HCT116 (cell line): ENCODE data around the gene DIPK1A. TPM values are rescaled to one million over a fixed set of nuclear protein-coding genes. Genes with fewer than 3 reads are reported as not detected.

Experiments used
- ATAC-seq: fragments of 200-7000 bp; cut with Tn5 transposase; 2 replicates; pipeline ENCODE4 v1.9.1; 2020; ENCODE audit warnings: mild to moderate bottlenecking, moderate library complexity
- BruUV-seq: library from RNA; stranded (reverse); fragments of 400-500 nt; replicated peaks from 2 replicates; lab custom pipeline; 2021; lab: Mats Ljungman, UMichigan
- CTCF ChIA-PET: fragments of 300-600 bp; sonication (Branson Sonifier 250); formaldehyde crosslinking; loops from one replicate; lab custom pipeline; 2021; ENCODE audit warnings: antibody characterized with exemption; lab: Charles Lee
- POLR2A ChIA-PET: fragments of 300-600, 350-600 bp; sonication (Branson Sonifier 250); formaldehyde crosslinking; loops from one replicate; lab custom pipeline; 2021; ENCODE audit warnings: antibody characterized with exemption; lab: Charles Lee
- RAD21 ChIA-PET, 2 experiments: fragments of 300-600 bp; sonication (Branson Sonifier 250); formaldehyde crosslinking; loops; one replicate each; lab custom pipeline; 2023; ENCODE audit warnings: low total read pairs in 2 of 2; ENCODE audit not compliant: uncharacterized antibody in 2 of 2, unreplicated experiment in 2 of 2, low non-redundant PET in 1 of 2; lab: Charles Lee
- DNase-seq: peaks from one replicate; pipeline ENCODE4 v3.0.0-alpha.2; 2010; ENCODE audit warnings: low read depth, low spot score
- H2AFZ ChIP-seq: fragments of 200-600 bp; shearing (Covaris generic), sonication (generic); 2 replicates; pipeline ENCODE4 v1.6.1; 2017; ENCODE audit warnings: low read depth, mixed run types, mixed read lengths, antibody characterized with exemption, low read length; ENCODE audit not compliant: poor library complexity, severe bottlenecking
- H3K27ac ChIP-seq: 2 replicates; pipeline ENCODE4 v1.5.1; 2012; ENCODE audit warnings: low read depth, low read length
- H3K27me3 ChIP-seq: fragments of 200-600 bp; sonication (generic); 2 replicates; pipeline ENCODE4 v1.6.1; 2016; ENCODE audit warnings: mixed run types, low read length, mixed read lengths; ENCODE audit not compliant: insufficient read depth
- H3K36me3 ChIP-seq, 2 experiments: fragments of 200-500 bp in 1 of 2; fragments of 200-600 bp in 1 of 2; sonication (Bioruptor generic) in 1 of 2; sonication (generic) in 1 of 2; 2 replicates each; pipeline versions ENCODE4 v1.5.1 to v1.6.1; 2014 to 2016; ENCODE audit warnings: low read length in 2 of 2, inconsistent platforms in 1 of 2, mixed read lengths in 1 of 2, mixed run types in 1 of 2; ENCODE audit not compliant: insufficient read depth in 2 of 2, control insufficient read depth in 1 of 2
- H3K4me1 ChIP-seq, 2 experiments: fragments of 200-600 bp in 1 of 2; sonication (generic) in 1 of 2; 2 replicates each; pipeline versions ENCODE4 v1.5.1 to v1.6.1; 2012 to 2017; ENCODE audit warnings: low read length in 2 of 2, inconsistent platforms in 1 of 2, mild to moderate bottlenecking in 1 of 2, mixed read lengths in 1 of 2, mixed run types in 1 of 2, moderate library complexity in 1 of 2; ENCODE audit not compliant: insufficient read depth in 2 of 2, control insufficient read depth in 1 of 2
- H3K4me2 ChIP-seq: fragments of 200-600 bp; sonication (generic); 2 replicates; pipeline ENCODE4 v1.6.1; 2017; ENCODE audit warnings: mixed run types, low read length, mixed read lengths
- H3K4me3 ChIP-seq, 2 experiments: fragments of 200-600 bp in 1 of 2; sonication (generic) in 1 of 2; replicated peaks in 1 of 2; 2 replicates each; pipeline ENCODE4 v1.5.1; 2011 to 2016; ENCODE audit warnings: low read length in 2 of 2, control low read depth in 1 of 2, low read depth in 1 of 2, mild to moderate bottlenecking in 1 of 2, mixed read lengths in 1 of 2, mixed run types in 1 of 2
- H3K79me2 ChIP-seq: fragments of 200-600 bp; sonication (generic); 2 replicates; pipeline ENCODE4 v1.6.1; 2017; ENCODE audit warnings: mild to moderate bottlenecking, mixed run types, low read length, moderate library complexity, mixed read lengths; ENCODE audit not compliant: insufficient read depth
- H3K9ac ChIP-seq: fragments of 200-600 bp; sonication (generic); 2 replicates; pipeline ENCODE4 v1.6.1; 2016; ENCODE audit warnings: low read length, mixed read lengths
- H3K9me2 ChIP-seq: fragments of 200-600 bp; sonication (generic), shearing (Covaris generic); 2 replicates; pipeline ENCODE4 v1.6.1; 2017; ENCODE audit warnings: mixed run types, mild to moderate bottlenecking, moderate library complexity; ENCODE audit not compliant: insufficient read depth
- H3K9me3 ChIP-seq, 2 experiments: fragments of 200-500 bp in 1 of 2; fragments of 200-600 bp in 1 of 2; sonication (Bioruptor generic) in 1 of 2; sonication (generic) in 1 of 2; 2 replicates each; pipeline ENCODE4 v1.6.1; 2014 to 2017; ENCODE audit warnings: low read length in 2 of 2, mixed read lengths in 2 of 2, inconsistent platforms in 1 of 2, low read depth in 1 of 2, mild to moderate bottlenecking in 1 of 2, mixed run types in 1 of 2, moderate library complexity in 1 of 2; ENCODE audit not compliant: control insufficient read depth in 1 of 2, insufficient read depth in 1 of 2
- H4K20me1 ChIP-seq: fragments of 200-600 bp; sonication (generic), shearing (Covaris generic); 2 replicates; pipeline ENCODE4 v1.6.1; 2017; ENCODE audit warnings: mixed run types, mild to moderate bottlenecking, moderate library complexity; ENCODE audit not compliant: insufficient read depth
- ATF3 ChIP-seq: IDR thresholded peaks from 2 replicates; pipeline ENCODE4 v1.6.1; 2012
- CBX3 ChIP-seq: IDR thresholded peaks from 2 replicates; pipeline ENCODE4 v1.6.1; 2012; ENCODE audit warnings: low read depth
- CEBPB ChIP-seq: IDR thresholded peaks from 2 replicates; pipeline ENCODE4 v1.6.1; 2012; ENCODE audit warnings: low read depth
- EGR1 ChIP-seq: IDR thresholded peaks from 2 replicates; pipeline ENCODE4 v1.6.1; 2012; ENCODE audit warnings: low read depth
- ELF1 ChIP-seq: IDR thresholded peaks from 2 replicates; pipeline ENCODE4 v1.6.1; 2012; ENCODE audit warnings: low read depth, borderline replicate concordance
- EZH2 ChIP-seq: fragments of 200-600 bp; sonication (generic); IDR thresholded peaks from 2 replicates; pipeline ENCODE4 v1.6.1; 2017; ENCODE audit warnings: antibody characterized with exemption, mixed run types
- EZH2phosphoT487 ChIP-seq: fragments of 200-600 bp; IDR thresholded peaks from 2 replicates; pipeline ENCODE4 v1.6.1; 2018; ENCODE audit warnings: antibody characterized with exemption, borderline replicate concordance
- FOSL1 ChIP-seq: IDR thresholded peaks from 2 replicates; pipeline ENCODE4 v1.6.1; 2012; ENCODE audit warnings: low read depth
- JUND ChIP-seq: IDR thresholded peaks from 2 replicates; pipeline ENCODE4 v1.6.1; 2012
- POLR2A ChIP-seq: IDR thresholded peaks from 2 replicates; pipeline ENCODE4 v1.7.0; 2011; ENCODE audit warnings: borderline replicate concordance; ENCODE audit not compliant: insufficient read depth, insufficient read length; ENCODE audit errors: extremely low read depth
- POLR2AphosphoS5 ChIP-seq: IDR thresholded peaks from 2 replicates; pipeline ENCODE4 v1.6.1; 2011; ENCODE audit warnings: mild to moderate bottlenecking, low read depth, low read length, moderate library complexity
- SRF ChIP-seq: IDR thresholded peaks from 2 replicates; pipeline ENCODE4 v1.6.1; 2012; ENCODE audit warnings: low read depth
- ZBTB33 ChIP-seq: IDR thresholded peaks from 2 replicates; pipeline ENCODE4 v1.6.1; 2011; ENCODE audit warnings: mild to moderate bottlenecking, low read length, moderate library complexity; ENCODE audit not compliant: insufficient replicate concordance; ENCODE audit errors: extremely low read depth
- ZFX ChIP-seq: fragments of 450-650 bp; IDR thresholded peaks from 2 replicates; pipeline ENCODE4 v1.6.1; 2017
- ZNF274 ChIP-seq: fragments of 200-500 bp; sonication (Bioruptor generic); IDR thresholded peaks from 2 replicates; pipeline ENCODE4 v1.6.1; 2014; ENCODE audit warnings: mild to moderate bottlenecking, low read depth, low read length, inconsistent platforms
- intact Hi-C: fragments of 100-400 bp; cut with micrococcal nuclease; formaldehyde crosslinking; loops from 2 replicates; pipeline ENCODE4 v1.10.0; 2022
- total RNA-seq: library from RNA; stranded (reverse); gene quantifications from one replicate; pipeline ENCODE4 v1.2.1, GENCODE V29; 2021; ENCODE audit not compliant: unreplicated experiment
- TF ChIP-seq, protein P1 (sequence below), 3 experiments: fragments of 200-600 bp in 1 of 3; sonication (generic) in 1 of 3; IDR thresholded peaks in 2 of 3; conservative IDR thresholded peaks in 1 of 3; 2 replicates each; pipeline ENCODE4 v1.5.1; 2012 to 2017; ENCODE audit warnings: low read depth in 2 of 3, low read length in 2 of 3, antibody characterized with exemption in 1 of 3, borderline replicate concordance in 1 of 3, control low read depth in 1 of 3, mild to moderate bottlenecking in 1 of 3, mixed read lengths in 1 of 3, mixed run types in 1 of 3, moderate library complexity in 1 of 3; ENCODE audit not compliant: insufficient read depth in 1 of 3
- TF ChIP-seq, protein P2 (sequence below): IDR thresholded peaks from 2 replicates; pipeline ENCODE4 v1.6.1; 2012

The DIPK1A gene
- total RNA-seq, 1 experiment from 2014 or later: 4.3 TPM

- POLR2A ChIA-PET: no interaction called here
Observed at GRCh38 chr1:92957030-92957734, 4.1 kb downstream of the DIPK1A start.

More at GRCh38 chr1:92957030-92957734, 4.1 kb downstream of the DIPK1A start:
- Histone ChIP-seq H3K9me3 (no peaks in the 10 kb centered on the region), H2AFZ (no peak overlapping the region), H3K4me3 (no peak overlapping the region), H3K9me2 (no peaks in the 10 kb centered on the region), H3K27me3 (no peaks in the 10 kb centered on the region), H3K4me2 (no peak overlapping the region), H3K79me2 (no peaks in the 10 kb centered on the region), H4K20me1 (no peaks in the 10 kb centered on the region), H3K27ac (no peak overlapping the region), H3K4me1 (peaks cover 0 to 17% of the 10 kb centered on the region in 2 experiments; a peak in 2 of 4 replicates), H3K9ac (no peak overlapping the region), H3K36me3 (no peaks in the 10 kb centered on the region)
- TF ChIP-seq, protein P1, sequence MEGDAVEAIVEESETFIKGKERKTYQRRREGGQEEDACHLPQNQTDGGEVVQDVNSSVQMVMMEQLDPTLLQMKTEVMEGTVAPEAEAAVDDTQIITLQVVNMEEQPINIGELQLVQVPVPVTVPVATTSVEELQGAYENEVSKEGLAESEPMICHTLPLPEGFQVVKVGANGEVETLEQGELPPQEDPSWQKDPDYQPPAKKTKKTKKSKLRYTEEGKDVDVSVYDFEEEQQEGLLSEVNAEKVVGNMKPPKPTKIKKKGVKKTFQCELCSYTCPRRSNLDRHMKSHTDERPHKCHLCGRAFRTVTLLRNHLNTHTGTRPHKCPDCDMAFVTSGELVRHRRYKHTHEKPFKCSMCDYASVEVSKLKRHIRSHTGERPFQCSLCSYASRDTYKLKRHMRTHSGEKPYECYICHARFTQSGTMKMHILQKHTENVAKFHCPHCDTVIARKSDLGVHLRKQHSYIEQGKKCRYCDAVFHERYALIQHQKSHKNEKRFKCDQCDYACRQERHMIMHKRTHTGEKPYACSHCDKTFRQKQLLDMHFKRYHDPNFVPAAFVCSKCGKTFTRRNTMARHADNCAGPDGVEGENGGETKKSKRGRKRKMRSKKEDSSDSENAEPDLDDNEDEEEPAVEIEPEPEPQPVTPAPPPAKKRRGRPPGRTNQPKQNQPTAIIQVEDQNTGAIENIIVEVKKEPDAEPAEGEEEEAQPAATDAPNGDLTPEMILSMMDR (IDR thresholded peaks at IDR 0.05 in 2 of 3, conservative IDR thresholded peaks at IDR 0.05 in 1 of 3; ENCODE audit: borderline replicate concordance in 1 of 3, insufficient read depth in 1 of 3, low read depth in 2 of 3, low read length in 2 of 3): no peak
- no peak for TF ChIP-seq JUND
- no peak for TF ChIP-seq EGR1
- TF ChIP-seq ZFX: no peak
- no peak for TF ChIP-seq ZBTB33
- TF ChIP-seq EZH2phosphoT487: no peak
- no peak for TF ChIP-seq EZH2
- no peak for TF ChIP-seq FOSL1
- no peak for TF ChIP-seq CBX3
- no peak for TF ChIP-seq ZNF274
- no peak for TF ChIP-seq POLR2A
- TF ChIP-seq, protein P2, sequence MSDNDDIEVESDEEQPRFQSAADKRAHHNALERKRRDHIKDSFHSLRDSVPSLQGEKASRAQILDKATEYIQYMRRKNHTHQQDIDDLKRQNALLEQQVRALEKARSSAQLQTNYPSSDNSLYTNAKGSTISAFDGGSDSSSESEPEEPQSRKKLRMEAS: no peak
- TF ChIP-seq ELF1: no peak
- no peak for TF ChIP-seq POLR2AphosphoS5
- no peak for TF ChIP-seq ATF3
- TF ChIP-seq SRF: no peak
- TF ChIP-seq CEBPB: no peak
- BruUV-seq: no TSS peak
- ATAC-seq (no peak), DNase-seq (no peak)
- CTCF ChIA-PET: interaction anchor here (2.2 kb wide), 1 partner anchor 97 kb away, joined by 6 read pairs; no protein-coding TSS in a partner anchor
- RAD21 ChIA-PET: no interaction called here
- intact Hi-C loops: no loop called here
